Raji (cell line): ENCODE results near the gene EIF5.

Experiments
- POLR2A ChIP-seq: IDR thresholded peaks from 2 replicates; pipeline ENCODE4 v1.6.1; 2011; ENCODE audit warnings: low read depth, low read length, control low read depth; ENCODE audit not compliant: insufficient read depth

The EIF5 gene

GRCh38 chr14:103333754-103334643 is at the start of gene EIF5:
Gene EIF5, plus strand, starts transcription at chr14:103334237. Its CDS starts 1,624 bp downstream, at chr14:103335861.
- TF ChIP-seq POLR2A = peak; percentile 96

- no peak for TF ChIP-seq POLR2A
These were observed 49.2 kb upstream of the EIF5 start for GRCh38 chr14:103284574-103285467.

GRCh38 chr14:103286460-103286859 is 47.6 kb upstream of the EIF5 start:
- TF ChIP-seq POLR2A = no peak

GRCh38 chr14:103286968-103287850 is 46.8 kb upstream of the EIF5 start:
- TF ChIP-seq POLR2A = no peak

- no peak for TF ChIP-seq POLR2A
These were observed 45.8 kb upstream of the EIF5 start for GRCh38 chr14:103288076-103288766.

- TF ChIP-seq POLR2A = no peak
These were observed 44.0 kb upstream of the EIF5 start for GRCh38 chr14:103290056-103290455.

GRCh38 chr14:103290494-103290893 is 43.5 kb upstream of the EIF5 start:
- no peak for TF ChIP-seq POLR2A

- no peak for TF ChIP-seq POLR2A
These were observed 43.1 kb upstream of the EIF5 start for GRCh38 chr14:103290961-103291360.

- TF ChIP-seq POLR2A = no peak
These were observed 41.3 kb upstream of the EIF5 start for GRCh38 chr14:103292426-103293374.

- TF ChIP-seq POLR2A = no peak
These were observed 40.6 kb upstream of the EIF5 start for GRCh38 chr14:103293465-103293864.

GRCh38 chr14:103294091-103294490 is 39.9 kb upstream of the EIF5 start:
- no peak for TF ChIP-seq POLR2A

- TF ChIP-seq POLR2A = no peak
These were observed 38.0 kb upstream of the EIF5 start for GRCh38 chr14:103296007-103296406.

- no peak for TF ChIP-seq POLR2A
These were observed 37.0 kb upstream of the EIF5 start for GRCh38 chr14:103296987-103297386.
